ENCODE measurements around the gene GEN1.

The GEN1 gene

DNA sequence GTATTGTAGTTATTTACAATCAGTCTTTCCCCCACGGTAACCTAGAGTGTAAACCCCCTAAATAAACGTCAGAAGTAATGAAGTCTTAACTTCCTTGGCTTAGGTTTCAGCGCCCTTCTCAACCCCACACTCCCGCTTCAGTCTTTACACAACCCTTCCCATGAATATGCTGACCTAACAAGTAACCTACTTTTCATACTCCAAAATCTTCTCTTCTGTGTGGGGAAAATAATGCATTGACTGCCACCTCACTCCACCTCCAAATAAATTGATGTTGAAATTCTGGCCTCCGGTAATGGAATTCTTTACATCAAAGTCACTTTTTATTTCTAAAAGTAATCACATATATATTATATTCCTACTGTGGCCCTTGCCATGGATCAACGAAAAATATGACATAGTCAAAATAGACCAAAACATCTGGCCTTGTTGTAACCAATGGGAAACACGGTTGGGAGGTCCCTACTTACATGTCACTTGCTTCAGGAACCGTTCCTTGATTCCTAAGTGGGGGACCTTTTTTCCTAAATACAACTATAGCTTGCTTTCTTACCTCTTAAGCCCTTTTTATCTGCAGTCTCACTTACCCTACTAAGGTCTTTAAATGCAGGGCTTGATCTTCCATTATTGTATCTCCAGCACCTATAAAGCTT is 961 bp downstream of the GEN1 start:
- no peak for DNase-seq

DNA sequence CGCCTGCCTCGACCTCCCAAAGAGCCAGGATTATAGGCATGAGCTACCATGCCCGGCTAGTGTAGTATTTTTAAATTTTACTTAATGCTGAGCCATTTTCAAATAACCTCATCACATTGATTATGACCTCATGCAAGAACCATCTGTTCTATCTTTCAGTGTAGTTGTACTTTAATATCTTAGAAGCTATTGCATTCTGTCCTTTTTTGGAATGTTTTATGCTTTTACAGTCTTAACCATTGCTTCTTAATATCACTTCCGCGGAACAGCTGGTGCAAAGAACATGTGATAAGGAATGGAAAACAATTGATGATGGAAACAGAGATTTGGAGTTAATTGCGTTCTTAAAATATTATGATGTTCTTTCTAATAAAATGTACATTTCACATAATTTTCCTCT is 2.7 kb downstream of the GEN1 start:
- DNase-seq = no peak

DNA sequence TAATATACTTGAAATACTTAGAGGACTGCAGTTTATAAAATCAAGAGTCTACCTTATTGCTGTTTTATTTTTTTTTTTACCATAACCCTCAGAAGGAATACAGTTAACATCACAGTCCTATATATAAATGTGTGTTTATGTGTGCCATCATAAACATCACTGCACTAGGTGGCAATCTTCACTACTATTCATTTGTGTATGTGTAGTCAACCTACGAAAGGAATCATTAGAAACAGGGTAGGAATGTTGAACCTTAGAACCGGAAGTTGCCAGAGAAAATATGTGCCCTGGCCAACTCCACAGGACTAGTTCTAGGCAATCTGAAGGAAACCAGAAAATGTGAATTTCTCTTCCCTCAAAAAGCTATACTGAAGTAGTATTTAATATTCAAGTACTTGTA is 3.4 kb downstream of the GEN1 start:
- DNase-seq = no peak

DNA sequence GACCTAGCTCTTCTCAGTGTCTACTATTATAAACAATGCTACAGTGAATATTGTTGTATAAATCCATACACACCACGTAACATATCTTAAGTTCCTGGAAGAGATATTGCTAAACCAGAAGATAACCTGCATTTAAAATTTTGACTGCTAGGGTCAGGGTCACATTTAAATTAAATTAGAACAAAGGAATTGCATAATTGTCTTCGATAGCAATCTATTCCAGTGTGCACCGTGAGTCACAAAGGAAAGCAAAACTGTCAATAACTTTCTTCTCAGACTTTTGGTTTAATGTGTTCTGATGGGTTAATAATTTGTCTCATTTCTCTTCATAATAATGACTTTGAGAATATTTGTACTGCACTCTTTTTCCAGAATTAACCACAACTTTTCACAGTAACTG is 4.2 kb downstream of the GEN1 start:
- DNase-seq = no peak

DNA sequence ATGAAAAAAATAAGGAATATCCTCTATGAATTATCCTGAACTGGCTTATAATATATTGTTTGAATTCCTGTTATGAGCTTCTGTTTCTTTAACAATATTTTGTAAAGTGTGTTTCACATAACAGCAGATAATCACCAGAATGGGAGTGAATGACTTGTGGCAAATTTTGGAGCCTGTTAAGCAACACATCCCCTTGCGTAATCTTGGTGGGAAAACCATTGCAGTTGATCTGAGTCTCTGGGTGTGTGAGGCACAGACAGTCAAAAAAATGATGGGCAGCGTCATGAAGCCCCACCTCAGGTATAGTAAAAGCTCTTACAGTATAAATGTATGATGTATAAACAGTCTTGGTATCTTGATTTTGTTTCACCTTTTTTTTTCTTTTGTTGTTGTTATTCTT is 5.9 kb downstream of the GEN1 start:
- DNase-seq = no peak

DNA sequence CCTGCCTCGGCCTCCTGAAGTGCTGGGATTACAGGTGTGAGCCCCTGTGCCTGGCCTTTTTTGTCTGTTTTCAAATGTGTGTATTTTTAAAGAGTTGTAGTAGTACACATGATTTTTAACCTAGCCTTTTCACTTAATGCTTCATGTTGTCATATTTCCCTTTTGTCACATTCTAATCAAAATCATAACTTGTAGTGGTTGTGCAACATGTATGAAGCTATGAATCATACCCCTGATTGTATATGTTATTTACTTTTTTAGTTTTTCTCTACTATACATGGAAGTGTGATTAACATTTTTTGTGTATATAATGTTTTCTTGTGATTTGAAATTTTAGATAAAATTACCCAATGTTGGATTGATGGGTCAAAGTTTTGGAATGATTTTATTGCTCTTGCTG is 8.5 kb downstream of the GEN1 start:
- no peak for DNase-seq

DNA sequence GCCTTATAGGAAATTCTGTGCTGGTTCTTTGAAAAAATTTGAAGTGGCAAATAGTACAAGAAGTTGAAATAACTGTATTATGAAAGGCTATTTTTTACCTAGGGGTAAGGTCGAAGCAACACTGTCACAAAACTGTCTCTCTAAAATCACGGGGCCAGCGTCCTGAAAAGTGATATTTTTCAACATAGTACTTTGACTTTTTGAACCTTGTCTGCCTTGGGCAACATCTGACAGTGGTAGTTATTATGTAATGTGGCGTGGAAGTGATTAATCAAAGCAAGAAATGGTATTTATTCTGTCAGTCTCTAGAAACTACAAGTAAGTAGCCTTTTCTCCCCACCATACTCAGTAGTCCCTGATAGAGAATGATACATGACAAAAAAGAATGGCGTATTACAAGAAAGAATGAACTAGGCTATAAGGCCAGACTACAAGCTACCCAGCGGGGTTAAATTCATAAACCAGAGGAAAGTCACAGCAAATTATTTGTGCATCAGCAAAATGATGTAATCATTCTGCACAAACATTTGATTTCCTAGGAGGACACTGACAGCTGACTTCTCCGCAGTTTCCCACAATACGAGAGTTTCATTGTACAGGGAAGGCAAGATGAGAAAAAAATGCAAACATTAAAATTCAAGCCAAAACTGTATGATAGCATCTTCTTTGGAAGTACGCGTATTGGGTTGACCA is 9.8 kb downstream of the GEN1 start:
- no peak for DNase-seq

DNA sequence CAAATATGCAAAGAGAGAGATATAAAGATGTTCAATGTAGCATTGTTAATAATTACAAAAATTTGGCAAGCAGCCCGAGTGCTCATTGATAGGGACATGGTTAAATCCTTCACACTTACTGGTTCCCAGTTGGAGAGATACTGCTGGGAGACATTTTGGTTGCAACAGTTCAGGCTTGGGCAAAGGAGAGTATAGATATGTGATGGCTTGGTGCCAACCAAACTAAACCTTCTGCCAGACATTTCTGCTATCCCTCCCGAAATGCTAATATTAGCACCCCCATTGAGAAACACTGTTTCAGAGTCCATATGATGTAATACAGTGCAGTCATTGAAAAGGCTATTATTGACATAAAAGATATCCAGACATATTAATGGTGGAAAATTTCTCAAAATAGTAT is 11.5 kb downstream of the GEN1 start:
- no peak for DNase-seq

DNA sequence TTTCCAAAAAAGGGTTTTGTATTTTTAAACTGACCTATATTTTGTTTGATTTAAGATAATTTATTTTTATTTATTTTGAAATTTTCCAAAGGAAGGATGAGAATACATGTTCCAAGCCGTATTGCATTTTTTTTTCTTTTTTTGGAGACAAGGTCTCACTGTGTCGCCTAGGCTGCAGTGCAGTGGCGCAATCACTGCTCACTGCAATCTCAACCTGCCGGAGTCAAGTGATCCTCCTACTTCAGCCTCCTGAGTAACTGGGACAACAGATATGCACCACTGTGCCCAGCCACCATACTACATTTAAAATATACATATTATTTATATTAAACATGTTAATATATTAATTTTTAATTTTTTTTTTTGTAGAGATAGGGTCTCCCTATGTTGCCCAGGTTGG is 15.0 kb downstream of the GEN1 start:
- DNase-seq = no peak

DNA sequence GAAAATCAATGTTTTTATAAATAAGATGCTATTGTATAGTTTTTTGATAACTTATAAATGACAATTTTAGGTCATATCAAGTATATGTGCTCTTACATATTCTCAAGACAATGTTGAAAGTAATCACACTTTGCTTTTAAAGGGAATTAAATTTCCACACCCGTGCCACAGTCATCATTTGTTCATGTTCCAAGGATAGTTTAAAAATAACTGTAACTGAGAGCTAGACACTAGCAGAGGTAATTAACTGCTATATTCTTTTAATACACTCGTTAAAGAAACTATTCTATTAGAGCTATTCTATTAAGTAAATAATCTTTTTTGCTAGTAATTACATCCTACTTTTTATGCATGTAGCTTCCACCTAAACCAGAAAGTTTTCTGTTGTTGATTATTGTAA is 18.0 kb downstream of the GEN1 start:
- DNase-seq = no peak

DNA sequence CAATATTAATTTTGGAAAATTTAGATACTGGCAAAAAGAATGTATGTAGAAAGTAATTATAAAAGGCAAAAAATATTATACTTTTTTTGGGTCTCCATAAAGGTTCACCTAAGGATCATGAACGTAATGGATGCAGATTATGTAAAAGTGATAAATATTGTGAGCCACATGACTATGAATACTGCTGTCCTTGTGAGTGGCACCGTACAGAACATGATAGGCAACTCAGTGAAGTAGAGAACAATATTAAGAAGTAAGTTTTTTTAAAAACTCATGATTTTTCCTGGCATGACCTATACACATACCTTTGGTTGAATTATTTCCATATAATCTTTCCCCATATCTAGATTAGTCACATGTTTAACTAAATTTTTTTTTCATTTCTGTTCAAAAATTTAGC is 18.6 kb downstream of the GEN1 start:
- DNase-seq = no peak

DNA sequence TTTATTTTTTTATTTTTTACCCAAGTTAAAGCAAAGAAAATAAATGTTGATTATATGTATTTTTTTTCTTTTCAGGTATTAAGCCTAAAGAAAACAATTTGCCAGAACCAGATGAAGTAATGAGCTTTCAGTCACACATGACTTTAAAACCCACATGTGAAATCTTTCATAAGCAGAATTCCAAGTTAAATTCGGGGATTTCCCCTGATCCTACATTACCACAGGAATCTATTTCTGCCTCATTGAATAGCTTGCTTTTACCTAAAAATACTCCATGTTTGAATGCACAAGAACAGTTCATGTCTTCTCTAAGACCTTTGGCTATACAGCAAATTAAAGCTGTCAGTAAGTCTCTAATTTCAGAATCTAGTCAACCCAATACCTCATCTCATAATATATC is 26.6 kb downstream of the GEN1 start:
- DNase-seq = no peak

DNA sequence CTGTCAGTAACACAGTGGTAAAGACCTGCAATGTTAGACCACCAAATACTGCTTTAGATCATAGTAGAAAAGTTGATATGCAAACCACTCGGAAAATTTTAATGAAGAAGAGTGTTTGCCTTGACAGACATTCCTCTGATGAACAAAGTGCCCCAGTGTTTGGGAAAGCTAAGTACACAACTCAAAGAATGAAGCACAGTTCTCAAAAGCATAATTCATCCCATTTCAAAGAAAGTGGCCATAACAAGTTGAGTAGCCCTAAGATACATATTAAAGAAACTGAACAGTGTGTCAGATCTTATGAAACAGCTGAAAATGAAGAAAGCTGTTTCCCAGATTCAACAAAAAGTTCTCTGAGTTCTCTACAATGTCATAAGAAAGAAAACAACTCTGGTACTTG is 27.5 kb downstream of the GEN1 start:
- no peak for DNase-seq

DNA sequence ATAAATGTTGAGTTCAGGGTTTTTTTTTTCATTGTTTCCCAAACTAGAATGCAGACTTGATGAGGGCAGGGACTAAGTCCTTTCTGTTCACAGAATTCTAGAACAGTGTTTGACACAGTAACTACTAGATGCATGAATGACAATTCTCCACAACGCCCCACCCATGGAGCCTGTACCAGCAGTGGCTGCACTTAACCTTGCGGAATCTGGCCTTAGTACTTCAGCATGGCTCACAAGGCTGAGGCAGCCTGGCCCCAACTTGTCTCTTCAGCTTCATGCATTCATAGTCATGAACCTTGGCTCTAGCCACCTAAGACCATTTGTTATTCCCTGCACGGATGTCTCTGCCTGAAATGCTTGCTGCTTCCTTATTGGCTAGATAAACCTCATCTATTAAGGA is 32.8 kb downstream of the GEN1 start:
- no peak for DNase-seq

DNA sequence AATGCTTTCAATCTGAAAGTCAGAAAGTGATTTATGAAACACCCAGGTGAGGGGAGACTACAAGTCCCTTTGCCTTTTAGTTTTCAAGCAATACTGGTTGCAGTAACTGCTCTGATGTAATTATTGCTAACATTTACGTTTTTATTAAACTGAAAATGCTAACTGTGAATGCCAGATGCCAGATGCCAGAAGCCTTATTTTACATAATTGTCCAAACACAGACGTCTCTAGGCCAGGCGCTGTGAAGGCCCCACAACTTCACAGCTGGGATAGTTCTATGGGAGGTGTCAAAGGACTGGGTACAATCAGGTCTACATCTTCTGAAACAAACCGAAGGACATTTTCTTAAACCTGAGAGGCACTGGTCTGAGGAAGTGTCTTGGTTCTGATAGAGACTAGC is 34.8 kb downstream of the GEN1 start:
- no peak for DNase-seq

DNA sequence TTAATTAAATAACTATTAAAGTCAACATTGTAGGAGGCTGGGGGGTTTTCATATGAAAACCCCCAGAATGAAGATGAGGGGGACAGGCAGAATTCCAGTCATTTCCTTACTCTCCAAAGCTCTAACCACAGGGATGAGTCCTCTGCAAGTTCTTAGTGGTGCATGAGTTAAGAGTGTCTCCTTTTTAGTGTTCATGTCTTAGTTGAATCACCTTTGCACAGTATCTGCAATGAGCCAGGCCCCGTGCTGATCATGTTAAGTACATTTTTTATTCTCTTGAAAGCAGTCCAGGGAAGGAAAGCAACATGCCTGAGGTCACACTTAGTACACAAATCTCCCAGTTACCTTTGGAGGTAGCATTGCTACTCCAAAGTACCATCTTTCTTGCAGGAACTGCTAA is 36.6 kb downstream of the GEN1 start:
- peak; percentile 58 for DNase-seq

DNA sequence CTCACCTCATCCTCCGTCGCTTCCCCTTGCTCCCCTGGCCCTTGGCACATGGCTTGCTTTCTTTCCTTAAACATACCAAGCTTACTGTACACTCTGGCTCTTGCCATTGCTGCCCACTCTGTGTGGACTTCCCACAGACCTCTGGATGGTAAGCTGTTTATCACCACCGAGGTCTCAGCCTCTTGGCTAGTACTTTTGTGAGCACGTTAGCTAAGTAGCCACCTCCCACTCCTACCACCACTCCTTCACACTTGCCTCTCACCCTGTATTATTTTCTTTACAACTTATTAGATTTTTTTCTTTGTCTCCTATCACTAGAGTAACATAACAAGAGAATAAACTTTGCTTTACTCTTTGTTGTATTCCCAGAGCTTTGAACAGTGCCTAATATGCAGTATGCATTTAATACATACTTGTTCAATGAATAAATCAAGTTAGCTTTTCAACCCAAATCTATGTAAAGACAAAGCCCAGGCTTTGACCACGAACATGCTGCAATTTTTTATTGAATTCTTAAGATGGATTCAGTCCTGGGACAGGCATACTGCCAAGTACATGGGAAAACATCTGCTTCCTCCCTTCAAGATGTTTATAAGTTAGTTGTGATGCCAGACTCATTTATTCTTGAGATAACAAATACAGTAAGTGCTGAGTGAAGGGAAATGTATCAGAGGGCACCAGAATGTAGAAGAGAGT is 37.3 kb downstream of the GEN1 start:
- no peak for DNase-seq

DNA sequence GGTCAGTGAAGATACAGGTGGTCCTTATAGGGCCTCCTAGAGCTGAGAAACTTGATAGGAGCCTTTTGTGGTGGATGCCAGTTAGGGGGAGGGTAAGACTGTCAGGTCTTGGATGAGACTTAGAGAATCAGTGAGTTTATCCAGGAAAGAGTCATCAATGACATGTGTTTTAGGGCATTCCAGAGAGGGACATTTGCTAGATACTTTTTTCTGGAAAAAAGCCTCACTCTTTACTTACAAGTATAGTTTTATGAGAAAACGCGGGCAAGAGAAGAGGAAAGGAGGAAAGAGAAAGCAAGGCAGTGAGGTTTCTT is 37.8 kb downstream of the GEN1 start:
- no peak for DNase-seq

DNA sequence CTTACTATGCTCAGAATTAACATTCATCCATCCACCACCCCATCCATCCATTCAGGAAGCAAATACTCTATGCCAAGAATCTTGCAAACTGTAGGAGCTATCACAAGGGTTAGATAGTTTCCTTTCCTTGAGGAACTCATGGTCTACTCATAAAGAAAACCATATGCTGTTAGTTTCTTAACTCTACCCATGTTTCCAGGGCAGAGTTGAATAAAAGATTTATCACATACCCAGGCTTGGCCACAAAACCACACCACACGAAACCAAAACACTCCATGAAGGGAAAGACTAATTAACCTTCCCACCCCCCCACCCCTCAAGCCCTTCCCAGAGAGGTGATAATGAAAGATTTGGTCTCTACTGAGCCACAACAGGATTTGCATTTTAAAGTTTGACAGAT is 38.6 kb downstream of the GEN1 start:
- peak; percentile 55 for DNase-seq

DNA sequence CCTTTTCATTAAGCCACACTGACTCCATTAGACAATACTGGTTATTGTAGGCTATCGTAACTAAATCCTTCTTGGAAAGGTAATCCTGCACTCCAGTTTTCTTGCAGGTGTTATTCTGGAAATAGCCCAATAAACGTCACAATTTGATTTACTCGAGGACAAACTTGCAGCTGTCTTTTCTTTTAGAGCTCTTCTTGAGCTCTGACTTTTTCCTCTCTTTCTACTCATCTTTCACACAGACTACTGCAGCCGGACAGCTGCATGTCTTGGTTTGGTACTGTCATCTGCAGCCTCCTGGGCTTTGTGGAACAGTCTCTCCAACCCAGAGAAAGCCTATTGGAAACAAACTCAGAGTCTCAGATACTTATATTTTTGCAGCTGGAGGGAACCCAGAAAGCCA is 39.4 kb downstream of the GEN1 start:
- DNase-seq = no peak

DNA sequence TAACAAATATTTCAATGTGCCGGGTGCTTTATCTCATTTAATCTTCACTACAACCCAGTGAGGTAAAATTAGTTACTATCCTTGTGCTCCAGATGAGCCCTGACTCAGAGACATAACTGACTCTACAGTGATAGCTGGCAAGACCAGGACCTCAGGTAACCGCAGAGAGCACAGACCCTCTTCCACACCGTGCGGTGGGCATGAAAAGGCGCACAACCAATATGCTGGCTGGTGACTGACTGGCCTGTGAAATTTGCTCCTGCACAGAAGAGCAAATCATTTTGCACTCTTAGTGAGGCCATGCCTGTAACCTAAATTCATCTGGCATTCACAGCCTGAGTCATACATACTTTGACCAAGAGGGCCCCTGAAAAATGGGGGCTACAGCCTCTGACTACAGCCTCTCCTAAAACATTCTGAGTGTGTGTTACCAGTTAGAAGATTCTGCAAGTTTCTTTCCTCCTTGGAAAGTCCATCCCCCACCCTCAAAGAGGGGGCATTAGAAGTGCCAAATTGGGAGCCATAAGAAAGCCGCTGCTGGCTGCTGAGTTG is 39.9 kb downstream of the GEN1 start:
- DNase-seq = peak; percentile 35

DNA sequence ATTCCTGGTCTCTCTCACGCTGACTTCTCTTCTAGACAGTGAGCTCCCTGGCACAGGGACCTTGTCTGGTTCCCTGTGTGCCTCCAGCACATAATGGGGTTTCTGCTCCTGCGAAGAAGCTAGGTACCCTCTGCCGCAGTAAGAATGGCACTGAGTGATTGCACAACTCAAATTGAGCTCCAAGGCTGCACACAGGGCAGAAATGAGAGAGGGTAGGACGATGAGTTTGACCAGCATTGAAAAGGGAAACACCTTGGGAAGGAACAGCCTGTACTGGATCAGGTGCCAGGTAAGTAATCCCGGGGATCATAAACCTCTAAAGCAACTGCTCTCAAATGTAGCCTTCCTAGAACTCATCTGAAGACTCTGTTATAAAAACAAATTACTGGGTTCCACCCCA is 41.4 kb downstream of the GEN1 start:
- no peak for DNase-seq

DNA sequence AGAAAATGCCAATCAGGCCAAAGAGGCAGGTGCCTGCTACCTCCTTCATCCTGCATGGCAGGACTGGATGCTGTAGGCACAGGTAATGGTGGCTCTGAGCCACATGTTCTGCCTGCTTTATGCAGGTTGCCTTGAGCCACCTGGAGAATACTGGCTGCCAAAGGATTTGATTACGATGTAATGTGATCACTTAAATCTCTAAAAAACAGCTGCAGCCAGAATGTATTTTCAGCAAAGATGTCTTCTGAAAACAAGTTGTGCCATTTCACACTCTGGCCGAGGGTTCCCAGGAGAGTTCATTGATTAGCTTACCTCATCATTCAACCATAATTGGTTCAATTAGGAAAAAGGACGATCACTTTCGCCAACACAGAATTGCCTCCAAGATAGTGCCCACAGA is 44.4 kb downstream of the GEN1 start:
- DNase-seq = no peak

DNA sequence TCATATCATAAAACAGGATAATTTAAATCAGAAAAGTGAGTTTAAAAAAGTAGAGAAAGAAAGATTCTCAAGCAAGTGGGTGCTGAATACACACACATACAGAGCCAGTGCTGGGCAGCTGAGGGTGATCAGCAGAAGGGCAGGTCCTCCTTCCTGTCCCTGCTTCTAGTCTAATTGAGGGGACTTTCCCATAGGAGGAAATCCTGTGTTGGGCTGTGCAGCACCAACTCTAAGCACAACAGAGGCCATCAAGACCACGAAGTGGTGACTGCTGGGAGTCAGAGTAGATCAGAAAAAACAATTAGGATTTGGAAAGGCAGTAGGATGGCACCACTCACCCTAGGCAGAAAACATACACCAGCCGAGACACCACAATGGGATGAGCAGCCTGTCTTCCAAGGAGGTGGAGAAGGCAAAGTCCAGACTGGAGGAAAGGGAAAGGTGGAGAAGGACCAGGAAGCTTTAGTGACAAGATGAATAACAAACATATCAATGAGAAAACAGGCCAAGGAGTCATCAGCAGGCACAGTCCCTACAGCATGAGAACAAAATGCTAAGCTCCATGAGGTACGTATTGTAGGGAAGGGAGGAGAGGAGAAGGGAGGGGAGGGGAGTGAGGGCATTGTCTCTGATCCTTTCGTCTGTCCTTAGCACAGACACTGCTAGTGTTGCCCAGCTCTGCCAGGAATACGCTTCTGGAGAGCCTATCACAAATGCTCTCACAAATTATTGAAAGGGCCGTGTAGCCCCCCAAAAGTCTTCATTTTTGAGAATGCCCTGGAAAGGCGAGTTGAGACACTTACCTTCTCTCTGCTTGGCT is 45.6 kb downstream of the GEN1 start:
- DNase-seq = no peak

Data from activated CD4-positive, alpha-beta T cell treated with anti-CD3 and anti-CD28 coated beads, Interleukin-10, Interleukin-2, amounts not matched to agents 100 ng/mL and 50 ng/mL, durations not matched to agents 16 hours and 8 hours (primary cell).